B cell (primary cell): Measurements from ENCODE around the gene C10orf90. TPM values are rescaled to one million over a fixed set of nuclear protein-coding genes. Genes with fewer than 3 reads are reported as not detected.

Experiments used
- ATAC-seq: fragments of 200-7000 bp; cut with Tn5 transposase; one replicate; pipeline ENCODE4 v1.10.0; 2021; ENCODE audit warnings: low read depth, mild to moderate bottlenecking, moderate number of reproducible peaks, moderate library complexity
- CTCF ChIA-PET: fragments of 350-600 bp; sonication (Branson Sonifier 250); formaldehyde crosslinking; loops from one replicate; lab custom pipeline; 2021; ENCODE audit warnings: antibody characterized with exemption, inconsistent platforms; lab: Charles Lee
- POLR2A ChIA-PET: fragments of 350-600 bp; sonication (Branson Sonifier 250); formaldehyde crosslinking; loops from one replicate; lab custom pipeline; 2021; ENCODE audit warnings: antibody characterized with exemption; lab: Charles Lee
- DNase-seq: peaks from one replicate; pipeline ENCODE4 v3.0.0; 2013
- H2AFZ ChIP-seq: 2 replicates; pipeline ENCODE4 v1.6.1; 2012; ENCODE audit warnings: mild to moderate bottlenecking, low read depth, low read length; ENCODE audit not compliant: insufficient read depth, poor library complexity, severe bottlenecking
- H3K27ac ChIP-seq, 2 donors: 1 replicate in 1 of 2; 2 replicates in 1 of 2; pipeline ENCODE4 v1.5.1; 2012 to 2013; ENCODE audit warnings: low read length in 2 of 2, mild to moderate bottlenecking in 2 of 2, moderate library complexity in 1 of 2
- H3K27me3 ChIP-seq, 4 experiments: fragments of 200-600 bp in 1 of 4; sonication (generic) in 1 of 4; replicated peaks in 1 of 4; 1 replicate in 2 of 4; 2 replicates in 2 of 4; pipeline versions ENCODE4 v1.6.1 to v1.7.0; 2013 to 2016; ENCODE audit warnings: low read length in 3 of 4, mild to moderate bottlenecking in 2 of 4, mixed read lengths in 1 of 4, moderate library complexity in 1 of 4; ENCODE audit not compliant: insufficient read depth in 4 of 4, control insufficient read depth in 3 of 4; ENCODE audit errors: control extremely low read depth in 1 of 4
- H3K36me3 ChIP-seq, 2 experiments: replicated peaks in 1 of 2; 1 replicate in 1 of 2; 2 replicates in 1 of 2; pipeline versions ENCODE4 v1.6.1 to v1.7.1; 2013; ENCODE audit warnings: low read length in 1 of 2; ENCODE audit not compliant: insufficient read depth in 2 of 2, control insufficient read depth in 1 of 2; ENCODE audit errors: control extremely low read depth in 1 of 2, extremely low read depth in 1 of 2
- H3K4me1 ChIP-seq, 2 donors: fragments of 200-600 bp in 1 of 2; sonication (generic) in 1 of 2; 1 replicate in 1 of 2; 2 replicates in 1 of 2; pipeline versions ENCODE4 v1.5.1 to v1.6.1; 2013 to 2017; ENCODE audit warnings: low read length in 2 of 2; ENCODE audit not compliant: control insufficient read depth in 2 of 2, insufficient read depth in 2 of 2
- H3K4me2 ChIP-seq: replicated peaks from 2 replicates; pipeline ENCODE3; 2012; ENCODE audit warnings: mild to moderate bottlenecking, low read depth, low read length; ENCODE audit not compliant: poor library complexity, severe bottlenecking
- H3K4me3 ChIP-seq, 5 experiments: fragments of 200-600 bp in 1 of 5; sonication (generic) in 1 of 5; 1 replicate in 3 of 5; 2 replicates in 2 of 5; pipeline versions ENCODE4 v1.5.1 to v1.7.0; 2011 to 2016; ENCODE audit warnings: low read length in 4 of 5, mild to moderate bottlenecking in 4 of 5, low read depth in 2 of 5, control low read depth in 1 of 5, moderate library complexity in 1 of 5; ENCODE audit not compliant: insufficient read depth in 1 of 5; ENCODE audit errors: control extremely low read depth in 1 of 5, extremely low read depth in 1 of 5
- H3K79me2 ChIP-seq: fragments of 200-600 bp; sonication (generic); one replicate; pipeline ENCODE4 v1.6.0; 2016; ENCODE audit warnings: low read length; ENCODE audit not compliant: control insufficient read depth, insufficient read depth
- H3K9ac ChIP-seq: fragments of 200-600 bp; sonication (generic); 2 replicates; pipeline ENCODE4 v1.6.1; 2017; ENCODE audit warnings: mild to moderate bottlenecking, low read length, moderate library complexity
- H3K9me3 ChIP-seq, 3 donors: one replicate each; pipeline versions ENCODE4 v1.6.1 to v1.7.1; 2013; ENCODE audit warnings: low read length in 2 of 3; ENCODE audit not compliant: control insufficient read depth in 2 of 3, insufficient read depth in 1 of 3; ENCODE audit errors: control extremely low read depth in 1 of 3
- H4K20me1 ChIP-seq: 2 replicates; pipeline ENCODE4 v1.6.0; 2012; ENCODE audit warnings: mild to moderate bottlenecking, low read length; ENCODE audit not compliant: insufficient read depth, control insufficient read depth, poor library complexity, severe bottlenecking
- H3K27ac Mint-ChIP-seq: one replicate; pipeline ENCODE4 v1.8.0; 2021; ENCODE audit warnings: mixed read lengths
- H3K27me3 Mint-ChIP-seq: one replicate; pipeline ENCODE4 v1.8.0; 2021; ENCODE audit warnings: mixed read lengths
- H3K4me1 Mint-ChIP-seq: one replicate; pipeline ENCODE4 v1.8.0; 2021; ENCODE audit warnings: mixed read lengths
- H3K4me3 Mint-ChIP-seq: one replicate; pipeline ENCODE4 v1.8.0; 2021; ENCODE audit warnings: mixed read lengths
- H3K9me3 Mint-ChIP-seq: one replicate; pipeline ENCODE4 v1.8.0; 2022; ENCODE audit warnings: mixed read lengths; ENCODE audit not compliant: insufficient read depth
- EZH2 ChIP-seq: IDR thresholded peaks from 2 replicates; pipeline ENCODE4 v1.6.1; 2012; ENCODE audit warnings: borderline replicate concordance, low read depth, mild to moderate bottlenecking, moderate library complexity, low read length; ENCODE audit not compliant: insufficient read depth, poor library complexity, severe bottlenecking
- WGBS: methylation state at CpG from one replicate; pipeline ENCODE4 v1.1.5; 2013; ENCODE audit warnings: missing lambda C conversion rate; ENCODE audit not compliant: insufficient coverage; 5-methylcytosine and 5-hydroxymethylcytosine counted together
- intact Hi-C: fragments of 100-400 bp; cut with micrococcal nuclease; formaldehyde crosslinking; loops from one replicate; pipeline ENCODE4 v1.10.0; 2022
- polyA plus RNA-seq: library from polyadenylated mRNA; depleted of rRNA; stranded (reverse); fragments of >200 nt; gene quantifications from 2 replicates; pipeline ENCODE4 v1.2.3, GENCODE V29; 2012
- total RNA-seq, 2 donors: library from RNA; stranded (reverse); fragments of 120-200 nt in 1 of 2; gene quantifications; 1 replicate in 1 of 2; 2 replicates in 1 of 2; pipeline versions ENCODE4 v1.2.3 to v1.2.4, GENCODE V29; 2013 to 2022
- TF ChIP-seq, protein P1 (sequence below): fragments of 200-600 bp; IDR thresholded peaks from one replicate; pipeline ENCODE4 v1.8.0; 2022; ENCODE audit warnings: antibody characterized with exemption, mild to moderate bottlenecking

C10orf90 gene
- total and polyA plus RNA-seq, 2 donors (not counting 1 experiment from before 2014, with no cell fraction given), result not detected

DNA sequence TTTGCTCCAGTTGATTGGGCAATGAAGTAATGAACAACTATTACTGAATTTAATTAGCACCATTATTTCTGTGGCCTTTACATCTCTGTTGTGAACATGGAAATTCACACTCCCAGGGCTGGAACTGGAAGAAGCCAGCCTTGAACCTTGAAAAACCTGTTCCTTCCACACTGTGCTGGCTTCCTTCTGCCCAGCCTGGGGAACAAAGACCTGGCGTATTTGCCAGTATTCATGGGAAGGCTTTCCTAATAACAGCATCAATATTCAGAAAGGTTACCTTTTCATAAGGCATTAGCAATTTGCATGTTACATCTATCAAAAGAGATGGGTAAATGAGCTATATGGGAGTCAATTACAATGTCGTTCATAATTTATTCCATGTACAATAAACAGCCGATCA, 1.3 kb downstream of the C10orf90 start:
- TF ChIP-seq, protein P1, sequence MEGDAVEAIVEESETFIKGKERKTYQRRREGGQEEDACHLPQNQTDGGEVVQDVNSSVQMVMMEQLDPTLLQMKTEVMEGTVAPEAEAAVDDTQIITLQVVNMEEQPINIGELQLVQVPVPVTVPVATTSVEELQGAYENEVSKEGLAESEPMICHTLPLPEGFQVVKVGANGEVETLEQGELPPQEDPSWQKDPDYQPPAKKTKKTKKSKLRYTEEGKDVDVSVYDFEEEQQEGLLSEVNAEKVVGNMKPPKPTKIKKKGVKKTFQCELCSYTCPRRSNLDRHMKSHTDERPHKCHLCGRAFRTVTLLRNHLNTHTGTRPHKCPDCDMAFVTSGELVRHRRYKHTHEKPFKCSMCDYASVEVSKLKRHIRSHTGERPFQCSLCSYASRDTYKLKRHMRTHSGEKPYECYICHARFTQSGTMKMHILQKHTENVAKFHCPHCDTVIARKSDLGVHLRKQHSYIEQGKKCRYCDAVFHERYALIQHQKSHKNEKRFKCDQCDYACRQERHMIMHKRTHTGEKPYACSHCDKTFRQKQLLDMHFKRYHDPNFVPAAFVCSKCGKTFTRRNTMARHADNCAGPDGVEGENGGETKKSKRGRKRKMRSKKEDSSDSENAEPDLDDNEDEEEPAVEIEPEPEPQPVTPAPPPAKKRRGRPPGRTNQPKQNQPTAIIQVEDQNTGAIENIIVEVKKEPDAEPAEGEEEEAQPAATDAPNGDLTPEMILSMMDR, result no peak
- no peak for TF ChIP-seq EZH2
- POLR2A ChIA-PET, result no interaction called here

DNA sequence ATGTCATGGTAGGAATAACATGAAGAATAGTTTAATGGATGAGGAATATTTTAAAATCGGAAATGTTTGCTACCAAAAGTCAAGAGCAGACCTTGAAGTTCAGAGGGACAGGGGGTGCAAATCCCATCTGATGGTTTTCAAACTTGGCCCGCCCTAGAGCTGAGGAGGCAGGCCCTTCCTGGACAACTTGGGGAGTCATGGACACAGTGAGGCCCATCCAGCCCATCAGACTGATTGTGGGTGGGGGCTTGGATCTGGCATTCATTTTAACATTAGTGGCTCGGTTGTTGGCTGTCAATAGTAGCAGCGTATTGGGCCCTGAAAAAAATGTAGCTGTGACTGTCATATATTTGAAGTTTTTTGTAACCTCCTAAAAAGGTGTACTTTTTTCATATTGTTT, 2.0 kb downstream of the C10orf90 start:
- H3K9me3 ChIP-seq, result peaks cover 0 to 3% (median 0%) of the 10 kb centered on the region in 3 donors
- WGBS, result 94% methylated on average over 4 of the region's 4 CpGs
- H3K27me3 Mint-ChIP-seq, result no peaks in the 10 kb centered on the region
- no peak overlapping the region for H3K9ac ChIP-seq
- H3K4me3 Mint-ChIP-seq, result no peak overlapping the region
- H3K4me3 ChIP-seq, result no peak overlapping the region
- H3K9me3 Mint-ChIP-seq, result peaks cover 2% of the 10 kb centered on the region
- no peaks in the 10 kb centered on the region for H3K4me1 Mint-ChIP-seq
- no peaks in the 10 kb centered on the region for H3K79me2 ChIP-seq
- no peak overlapping the region for H2AFZ ChIP-seq
- TF ChIP-seq EZH2, result no peak
- TF ChIP-seq, protein P1, result no peak
- no peaks in the 10 kb centered on the region for H4K20me1 ChIP-seq
- ChIA-PET POLR2A (no interaction called here), CTCF (no interaction called here)
- no peak for DNase-seq
- intact Hi-C loops, result no loop called here
- no peak overlapping the region for H3K4me2 ChIP-seq
- H3K27ac Mint-ChIP-seq, result no peak overlapping the region
- no peak for ATAC-seq
- H3K4me1 ChIP-seq, result no peaks in the 10 kb centered on the region
- H3K27ac ChIP-seq, result no peak overlapping the region
- H3K36me3 ChIP-seq, result no peaks in the 10 kb centered on the region
- no peaks in the 10 kb centered on the region for H3K27me3 ChIP-seq

More for the DNA sequence above, 1.3 kb downstream of the C10orf90 start:
- Mint-ChIP-seq H3K4me3 (no peak overlapping the region), H3K9me3 (peaks cover 2% of the 10 kb centered on the region), H3K27me3 (no peaks in the 10 kb centered on the region), H3K4me1 (no peaks in the 10 kb centered on the region), H3K27ac (no peak overlapping the region)
- H3K27me3 ChIP-seq, result no peaks in the 10 kb centered on the region
- no peak overlapping the region for H2AFZ ChIP-seq
- H3K36me3 ChIP-seq, result no peaks in the 10 kb centered on the region
- no peak overlapping the region for H3K4me3 ChIP-seq
- DNase-seq (no peak), ATAC-seq (no peak)
- intact Hi-C loops, result no loop called here
- WGBS, result 100% methylated on average over 1 of the region's 3 CpGs
- no peaks in the 10 kb centered on the region for H3K79me2 ChIP-seq
- H3K4me2 ChIP-seq, result no peak overlapping the region
- no peaks in the 10 kb centered on the region for H4K20me1 ChIP-seq
- H3K9me3 ChIP-seq, result peaks cover 0 to 3% (median 0%) of the 10 kb centered on the region in 3 donors
- CTCF ChIA-PET, result no interaction called here
- no peak overlapping the region for H3K9ac ChIP-seq
- no peak overlapping the region for H3K27ac ChIP-seq
- H3K4me1 ChIP-seq, result no peaks in the 10 kb centered on the region
